Measurements from ENCODE around the gene USP10. TPM values are rescaled to one million over a fixed set of nuclear protein-coding genes. Genes with fewer than 3 reads are reported as not detected.

Gene USP10
- total and polyA plus RNA-seq, 2 donors (not counting 3 experiments of a cell fraction or from before 2014, with no cell fraction given): 84.0 to 115 TPM

- dilution Hi-C loops (cut with MboI; ENCODE audit: extremely low pct_ligation_motif_present, low sequenced_read_pairs): no loop called here
- no peaks in the 10 kb centered on the region for H3K27me3 ChIP-seq (ENCODE audit: control insufficient read depth in 2 of 2, insufficient read depth in 2 of 2, low read length in 2 of 2)
- POLR2A ChIA-PET: no interaction called here
- no peak overlapping the region for H3K4me3 ChIP-seq (replicated peaks in 1 of 3; ENCODE audit: insufficient read depth in 1 of 3, low read depth in 1 of 3, low read length in 3 of 3)
- H3K4me1 ChIP-seq (ENCODE audit: control insufficient read depth, extremely low read depth, insufficient read depth, low read length): no peaks in the 10 kb centered on the region
- TF ChIP-seq EZH2 (IDR thresholded peaks at IDR 0.05; ENCODE audit: borderline replicate concordance, low read depth, low read length, severe bottlenecking) (no peak), MAX (IDR thresholded peaks at IDR 0.05; ENCODE audit: insufficient read depth, insufficient read length) (no peak), POLR2A (IDR thresholded peaks at IDR 0.05; ENCODE audit: low read depth, low read length) (no peak), GATA2 (IDR thresholded peaks at IDR 0.05; ENCODE audit: insufficient read depth, insufficient read length, low read depth, low read length) (no peak), MYC (IDR thresholded peaks at IDR 0.05; ENCODE audit: low read depth, low read length) (no peak), POLR2AphosphoS5 (IDR thresholded peaks at IDR 0.05; ENCODE audit: insufficient read depth, low read depth, low read length) (no peak), FOS (IDR thresholded peaks at IDR 0.05; ENCODE audit: borderline replicate concordance, insufficient read depth, low read length) (no peak)
- CTCF ChIA-PET: interaction anchor here (1.4 to 2.3 kb wide), 3 partner anchors 9 to 28 kb away, joined by 8 to 9 read pairs (median 9); no protein-coding TSS in a partner anchor
- no peak overlapping the region for H3K27ac ChIP-seq (ENCODE audit: insufficient read depth, low read depth, low read length)
- H2AFZ ChIP-seq (ENCODE audit: low read depth, low read length): no peak overlapping the region
- DNase-seq (ENCODE audit: low read depth, low spot score): no peak
- no peaks in the 10 kb centered on the region for H3K9me3 ChIP-seq (replicated peaks; ENCODE audit: control insufficient read depth, insufficient read depth, low read length)
- BruUV-seq (replicated peaks): no TSS peak
- no peaks in the 10 kb centered on the region for H3K9me1 ChIP-seq (replicated peaks; ENCODE audit: control insufficient read depth, extremely low read depth, insufficient read depth, low read length)
- H4K20me1 ChIP-seq (replicated peaks; ENCODE audit: control insufficient read depth, extremely low read depth, insufficient read depth, low read length): no peaks in the 10 kb centered on the region
- no peak overlapping the region for H3K4me2 ChIP-seq (ENCODE audit: insufficient read depth, low read length)
- H3K9ac ChIP-seq (replicated peaks; ENCODE audit: extremely low read depth, insufficient read depth, low read length): no peak overlapping the region
- H3K36me3 ChIP-seq (ENCODE audit: control insufficient read depth in 2 of 2, extremely low read depth in 1 of 2, insufficient read depth in 2 of 2, low read length in 2 of 2): no peaks in the 10 kb centered on the region
- intact Hi-C loops (cut with micrococcal nuclease): no loop called here
- FAIRE-seq: no peak
- peaks cover 98% of the 10 kb centered on the region for H3K79me2 ChIP-seq (ENCODE audit: control insufficient read depth, insufficient read depth, low read length)
These were observed 10.9 kb downstream of the USP10 start for GRCh38 chr16:84710686-84711085.

- no peaks in the 10 kb centered on the region for H3K36me3 ChIP-seq (ENCODE audit: control insufficient read depth in 2 of 2, extremely low read depth in 1 of 2, insufficient read depth in 2 of 2, low read length in 2 of 2)
- ChIA-PET CTCF (interaction anchor here (0.7 to 3.7 kb wide), 7 partner anchors 11 to 40 kb away, joined by 3 to 39 read pairs (median 6); no protein-coding TSS in a partner anchor), POLR2A (interaction anchor here (0.7 kb wide), 2 partner anchors 12 to 300 kb away, joined by 4 to 8 read pairs; no protein-coding TSS in a partner anchor)
- no peaks in the 10 kb centered on the region for H3K9me3 ChIP-seq (replicated peaks; ENCODE audit: control insufficient read depth, insufficient read depth, low read length)
- H3K79me2 ChIP-seq (ENCODE audit: control insufficient read depth, insufficient read depth, low read length): peaks cover 100% of the 10 kb centered on the region
- no peak overlapping the region for H3K9ac ChIP-seq (replicated peaks; ENCODE audit: extremely low read depth, insufficient read depth, low read length)
- FAIRE-seq: no peak
- no peak overlapping the region for H3K4me2 ChIP-seq (ENCODE audit: insufficient read depth, low read length)
- H3K4me3 ChIP-seq (replicated peaks in 1 of 3; ENCODE audit: insufficient read depth in 1 of 3, low read depth in 1 of 3, low read length in 3 of 3): no peak overlapping the region
- H3K27me3 ChIP-seq (ENCODE audit: control insufficient read depth in 2 of 2, insufficient read depth in 2 of 2, low read length in 2 of 2): no peaks in the 10 kb centered on the region
- no TSS peak for BruUV-seq (replicated peaks)
- intact Hi-C loops (cut with micrococcal nuclease) (no loop called here), dilution Hi-C loops (cut with MboI; ENCODE audit: extremely low pct_ligation_motif_present, low sequenced_read_pairs) (no loop called here)
- peaks cover 4% of the 10 kb centered on the region for H3K4me1 ChIP-seq (ENCODE audit: control insufficient read depth, extremely low read depth, insufficient read depth, low read length)
- DNase-seq (ENCODE audit: low read depth, low spot score): no peak
- TF ChIP-seq POLR2AphosphoS5 (IDR thresholded peaks at IDR 0.05; ENCODE audit: insufficient read depth, low read depth, low read length): no peak
- TF ChIP-seq JUN (IDR thresholded peaks at IDR 0.05; ENCODE audit: borderline replicate concordance, insufficient read depth, insufficient read length, low read depth): no peak
- TF ChIP-seq EZH2 (IDR thresholded peaks at IDR 0.05; ENCODE audit: borderline replicate concordance, low read depth, low read length, severe bottlenecking): no peak
- no peak for TF ChIP-seq CTCF (IDR thresholded peaks at IDR 0.05; ENCODE audit: extremely low read depth in 1 of 2, insufficient read depth in 1 of 2, low read depth in 1 of 2, low read length in 2 of 2)
- TF ChIP-seq MAX (IDR thresholded peaks at IDR 0.05; ENCODE audit: insufficient read depth, insufficient read length): no peak
- TF ChIP-seq MYC (IDR thresholded peaks at IDR 0.05; ENCODE audit: low read depth, low read length): no peak
- H3K9me1 ChIP-seq (replicated peaks; ENCODE audit: control insufficient read depth, extremely low read depth, insufficient read depth, low read length): no peaks in the 10 kb centered on the region
- H3K27ac ChIP-seq (ENCODE audit: insufficient read depth, low read depth, low read length): no peak overlapping the region
- no peak overlapping the region for H2AFZ ChIP-seq (ENCODE audit: low read depth, low read length)
- H4K20me1 ChIP-seq (replicated peaks; ENCODE audit: control insufficient read depth, extremely low read depth, insufficient read depth, low read length): no peaks in the 10 kb centered on the region
These were observed 12.4 kb downstream of the USP10 start for GRCh38 chr16:84712138-84712671.

Measured in endothelial cell of umbilical vein (primary cell).